Smooth muscle cell (in vitro differentiated cells): Measurements from ENCODE around the gene RNF224. TPM values are rescaled to one million over a fixed set of nuclear protein-coding genes. Genes with fewer than 3 reads are reported as not detected.

Source experiments
- DNase-seq: peaks from one replicate; lab custom pipeline; 2025; ENCODE audit not compliant: unreplicated experiment; lab: John Stamatoyannopoulos, UW
- H2AFZ ChIP-seq: fragments of 200-600 bp; sonication (generic); 2 replicates; pipeline ENCODE4 v1.6.0; 2016; ENCODE audit warnings: antibody characterized with exemption, low read depth, mild to moderate bottlenecking
- H3F3A ChIP-seq: fragments of 200-600 bp; sonication (generic); 2 replicates; pipeline ENCODE4 v1.6.0; 2017; ENCODE audit warnings: antibody characterized with exemption, low read depth
- H3K27ac ChIP-seq: fragments of 200-600 bp; sonication (generic); 2 replicates; pipeline ENCODE4 v1.5.1; 2016; ENCODE audit warnings: low read depth, mild to moderate bottlenecking
- H3K27me3 ChIP-seq: fragments of 200-600 bp; sonication (generic); 2 replicates; pipeline ENCODE4 v1.6.1; 2016; ENCODE audit warnings: low read depth, mild to moderate bottlenecking
- H3K36me3 ChIP-seq: fragments of 200-600 bp; sonication (generic); 2 replicates; pipeline ENCODE4 v1.5.1; 2016; ENCODE audit warnings: low read depth
- H3K4me1 ChIP-seq: fragments of 200-600 bp; sonication (generic); 2 replicates; pipeline ENCODE4 v1.5.1; 2016; ENCODE audit warnings: low read depth
- H3K4me2 ChIP-seq: fragments of 200-600 bp; sonication (generic); 2 replicates; pipeline ENCODE4 v1.6.0; 2016; ENCODE audit warnings: mild to moderate bottlenecking
- H3K4me3 ChIP-seq: fragments of 200-600 bp; sonication (generic); 2 replicates; pipeline ENCODE4 v1.5.1; 2016; ENCODE audit warnings: mild to moderate bottlenecking
- H3K79me2 ChIP-seq: fragments of 200-600 bp; sonication (generic); 2 replicates; pipeline ENCODE4 v1.6.0; 2016; ENCODE audit warnings: low read depth, mild to moderate bottlenecking
- H3K9ac ChIP-seq: fragments of 200-600 bp; sonication (generic); 2 replicates; pipeline ENCODE4 v1.6.0; 2016; ENCODE audit warnings: low read depth
- H3K9me3 ChIP-seq: fragments of 200-600 bp; sonication (generic); replicated peaks from 2 replicates; pipeline ENCODE4 v1.5.1; 2016; ENCODE audit warnings: low read depth
- H4K20me1 ChIP-seq: fragments of 200-600 bp; sonication (generic); 2 replicates; pipeline ENCODE4 v1.6.0; 2016; ENCODE audit warnings: low read depth
- CTCF ChIP-seq: fragments of 200-600 bp; sonication (generic); IDR thresholded peaks from 2 replicates; pipeline ENCODE4 v1.5.1; 2017; ENCODE audit warnings: borderline replicate concordance, mild to moderate bottlenecking, antibody characterized with exemption; ENCODE audit not compliant: insufficient read depth, poor library complexity, severe bottlenecking
- WGBS: methylation state at CpG from one replicate; pipeline ENCODE4 v1.1.7; 2016; ENCODE audit warnings: low lambda C conversion rate; 5-methylcytosine and 5-hydroxymethylcytosine counted together
- polyA plus RNA-seq: library from polyadenylated mRNA; unstranded; fragments of >200 nt; fragmentation: Nextera tagmentation; extraction: Ambion mirVana; gene quantifications from 2 replicates; pipeline ENCODE4 v1.2.1, GENCODE V29; 2016
- total RNA-seq: library from RNA; depleted of rRNA; stranded (reverse); fragments of >200 nt; gene quantifications from 2 replicates; pipeline ENCODE4 v1.2.3, GENCODE V29; 2014

Gene RNF224
- total and polyA plus RNA-seq, 2 experiments from 2014 or later: not detected

- WGBS: 93% methylated on average over 47 of the region's 52 CpGs
- no peaks in the 10 kb centered on the region for H3F3A ChIP-seq
- H3K9ac ChIP-seq: no peak overlapping the region
- H3K4me2 ChIP-seq: no peak overlapping the region
- TF ChIP-seq CTCF: no peak
- no peaks in the 10 kb centered on the region for H3K9me3 ChIP-seq
- H3K36me3 ChIP-seq: no peaks in the 10 kb centered on the region
- no peak overlapping the region for H3K4me3 ChIP-seq
- no peak for DNase-seq
- no peak overlapping the region for H2AFZ ChIP-seq
- H3K79me2 ChIP-seq: no peaks in the 10 kb centered on the region
- H3K27me3 ChIP-seq: no peaks in the 10 kb centered on the region
- H3K4me1 ChIP-seq: peaks cover 8% of the 10 kb centered on the region
- no peak overlapping the region for H3K27ac ChIP-seq
- H4K20me1 ChIP-seq: no peaks in the 10 kb centered on the region
Measured at GRCh38 chr9:137220317-137221094, 6.8 kb upstream of the RNF224 start.

GRCh38 chr9:137221095-137221505 lies 6.2 kb upstream of the RNF224 start:
- peak overlapping the region; percentile 85 for H3K4me2 ChIP-seq
- H3K27ac ChIP-seq: no peak overlapping the region
- no peak for DNase-seq
- no peak overlapping the region for H2AFZ ChIP-seq
- H3K4me3 ChIP-seq: no peak overlapping the region
- no peaks in the 10 kb centered on the region for H3K9me3 ChIP-seq
- no peaks in the 10 kb centered on the region for H3K79me2 ChIP-seq
- H3K36me3 ChIP-seq: no peaks in the 10 kb centered on the region
- TF ChIP-seq CTCF: no peak
- H3K27me3 ChIP-seq: no peaks in the 10 kb centered on the region
- peaks cover 8% of the 10 kb centered on the region for H3K4me1 ChIP-seq
- H4K20me1 ChIP-seq: no peaks in the 10 kb centered on the region
- H3K9ac ChIP-seq: no peak overlapping the region
- WGBS: 96% methylated on average over 9 of the region's 14 CpGs
- H3F3A ChIP-seq: no peaks in the 10 kb centered on the region

GRCh38 chr9:137221506-137222111 lies 5.7 kb upstream of the RNF224 start:
- Histone ChIP-seq H3K27ac (no peak overlapping the region), H3K79me2 (no peaks in the 10 kb centered on the region), H3K4me3 (peak overlapping the region; percentile 48), H3K4me2 (peak overlapping the region; percentile 85), H2AFZ (no peak overlapping the region), H3F3A (no peaks in the 10 kb centered on the region), H3K9me3 (no peaks in the 10 kb centered on the region), H3K27me3 (no peaks in the 10 kb centered on the region), H4K20me1 (no peaks in the 10 kb centered on the region), H3K9ac (no peak overlapping the region), H3K4me1 (peaks cover 8% of the 10 kb centered on the region), H3K36me3 (no peaks in the 10 kb centered on the region)
- WGBS: 18% methylated on average over 6 of the region's 61 CpGs
- no peak for TF ChIP-seq CTCF
- no peak for DNase-seq
